Measurements from ENCODE around the gene ABCG5.

ABCG5 gene

DNA sequence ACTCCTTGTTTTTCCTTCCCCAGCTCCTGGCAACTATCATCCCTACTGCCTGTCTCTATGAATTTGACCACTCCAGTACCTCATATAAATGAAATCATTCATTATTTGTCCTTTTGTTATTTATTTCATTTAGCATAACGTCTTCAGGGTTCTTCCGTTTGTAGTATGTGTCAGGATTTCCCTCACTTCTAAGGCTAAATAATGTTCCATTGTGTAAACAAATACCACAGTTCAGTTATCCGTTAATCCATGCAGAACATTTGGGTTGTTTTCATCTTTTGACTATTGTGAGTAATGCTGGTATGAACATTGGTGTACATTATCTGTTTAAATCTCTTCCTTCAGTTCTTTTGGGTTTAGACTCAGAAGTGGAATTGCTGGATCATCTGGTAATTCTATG lies 46.0 kb downstream of the ABCG5 start:
- TF ChIP-seq YY1 (IDR thresholded peaks at IDR 0.05; ENCODE audit: insufficient read depth, insufficient read length) (no peak), SUZ12 (IDR thresholded peaks at IDR 0.05; ENCODE audit: extremely low read depth, insufficient read depth, insufficient read length) (no peak), ZNF274 (IDR thresholded peaks at IDR 0.05; ENCODE audit: low read depth, low read length) (no peak)
- H3K4me1 ChIP-seq (ENCODE audit: insufficient read depth, insufficient read length) = no peaks in the 10 kb centered on the region
- DNase-seq (ENCODE audit: low read depth, low spot score) = no peak
- H3K9me3 ChIP-seq (ENCODE audit: insufficient read depth, low read length) = no peaks in the 10 kb centered on the region
- peaks cover 5% of the 10 kb centered on the region for H3K36me3 ChIP-seq (ENCODE audit: insufficient read depth, insufficient read length, low read length)
- H3K9ac ChIP-seq (ENCODE audit: insufficient read length, low read depth) = no peak overlapping the region
- H3K4me3 ChIP-seq (ENCODE audit: insufficient read length, low read depth) = no peak overlapping the region
- no peaks in the 10 kb centered on the region for H3K27me3 ChIP-seq (ENCODE audit: insufficient read depth, insufficient read length)

DNA sequence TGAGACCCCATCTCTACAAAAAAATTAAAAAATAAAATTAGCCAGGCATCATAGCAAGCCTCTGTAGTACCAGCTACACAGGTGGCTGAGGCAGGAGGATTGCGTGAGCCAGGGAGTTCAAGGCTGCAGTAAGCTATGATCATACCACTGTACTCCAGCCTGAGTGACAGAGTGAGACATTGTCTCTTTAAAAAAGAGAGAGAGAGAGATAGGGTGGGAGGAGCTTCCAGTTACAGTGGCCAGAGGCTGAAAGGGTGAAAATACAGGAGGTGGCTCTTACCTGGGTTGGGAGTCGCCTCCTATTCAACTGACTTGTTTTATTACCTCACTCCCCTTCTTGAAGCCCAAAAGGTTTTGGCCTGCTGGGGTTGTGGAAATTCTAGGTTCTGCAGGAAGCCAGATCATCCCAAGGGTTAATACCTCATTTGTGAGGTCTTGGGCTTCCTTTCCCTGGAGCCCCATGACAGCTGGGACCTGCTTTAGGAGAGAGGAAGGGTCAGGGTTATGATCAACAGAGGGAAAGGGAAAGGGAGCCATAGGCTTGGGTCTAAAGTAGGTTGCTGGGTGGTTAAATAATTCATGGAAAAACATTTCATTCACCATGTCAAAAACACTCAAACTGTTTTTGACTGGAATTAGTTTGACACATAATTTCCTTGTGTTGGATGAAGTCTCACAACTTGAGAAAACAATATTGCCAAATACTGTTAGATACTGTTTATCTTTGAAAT lies 47.4 kb downstream of the ABCG5 start:
- DNase-seq (ENCODE audit: low read depth, low spot score) = no peak
- Histone ChIP-seq H3K4me1 (ENCODE audit: insufficient read depth, insufficient read length) (no peaks in the 10 kb centered on the region), H3K9ac (ENCODE audit: insufficient read length, low read depth) (no peak overlapping the region), H3K9me3 (ENCODE audit: insufficient read depth, low read length) (no peaks in the 10 kb centered on the region), H3K27me3 (ENCODE audit: insufficient read depth, insufficient read length) (no peaks in the 10 kb centered on the region), H3K36me3 (ENCODE audit: insufficient read depth, insufficient read length, low read length) (peaks cover 6% of the 10 kb centered on the region), H3K4me3 (ENCODE audit: insufficient read length, low read depth) (no peak overlapping the region)
- TF ChIP-seq YY1 (IDR thresholded peaks at IDR 0.05; ENCODE audit: insufficient read depth, insufficient read length) (no peak), SUZ12 (IDR thresholded peaks at IDR 0.05; ENCODE audit: extremely low read depth, insufficient read depth, insufficient read length) (no peak), ZNF274 (IDR thresholded peaks at IDR 0.05; ENCODE audit: low read depth, low read length) (no peak)

DNA sequence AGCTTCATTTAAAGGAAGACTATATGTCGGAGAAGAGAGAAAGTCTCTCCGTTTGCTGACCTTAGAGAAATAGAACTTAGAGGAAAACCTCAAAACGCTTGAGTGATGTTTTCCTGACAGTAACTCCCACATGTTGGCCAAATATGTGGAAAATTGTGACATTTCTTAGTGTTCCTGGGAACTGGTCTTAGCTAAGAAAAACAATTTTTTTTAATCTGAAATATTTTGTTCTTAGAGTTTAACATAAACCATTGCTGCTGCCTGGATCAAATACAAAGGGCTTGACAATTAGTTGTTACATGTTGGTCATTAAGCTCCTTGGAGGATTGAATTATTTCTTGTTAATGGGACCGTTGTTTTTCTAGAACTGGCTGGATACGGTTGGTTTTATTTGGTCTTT lies 48.5 kb downstream of the ABCG5 start:
- DNase-seq (ENCODE audit: low read depth, low spot score) = no peak
- no peak overlapping the region for H3K4me3 ChIP-seq (ENCODE audit: insufficient read length, low read depth)
- H3K9ac ChIP-seq (ENCODE audit: insufficient read length, low read depth) = no peak overlapping the region
- no peaks in the 10 kb centered on the region for H3K27me3 ChIP-seq (ENCODE audit: insufficient read depth, insufficient read length)
- no peaks in the 10 kb centered on the region for H3K9me3 ChIP-seq (ENCODE audit: insufficient read depth, low read length)
- peaks cover 8% of the 10 kb centered on the region for H3K36me3 ChIP-seq (ENCODE audit: insufficient read depth, insufficient read length, low read length)
- TF ChIP-seq YY1 (IDR thresholded peaks at IDR 0.05; ENCODE audit: insufficient read depth, insufficient read length) (no peak), SUZ12 (IDR thresholded peaks at IDR 0.05; ENCODE audit: extremely low read depth, insufficient read depth, insufficient read length) (no peak), ZNF274 (IDR thresholded peaks at IDR 0.05; ENCODE audit: low read depth, low read length) (no peak)
- no peaks in the 10 kb centered on the region for H3K4me1 ChIP-seq (ENCODE audit: insufficient read depth, insufficient read length)

DNA sequence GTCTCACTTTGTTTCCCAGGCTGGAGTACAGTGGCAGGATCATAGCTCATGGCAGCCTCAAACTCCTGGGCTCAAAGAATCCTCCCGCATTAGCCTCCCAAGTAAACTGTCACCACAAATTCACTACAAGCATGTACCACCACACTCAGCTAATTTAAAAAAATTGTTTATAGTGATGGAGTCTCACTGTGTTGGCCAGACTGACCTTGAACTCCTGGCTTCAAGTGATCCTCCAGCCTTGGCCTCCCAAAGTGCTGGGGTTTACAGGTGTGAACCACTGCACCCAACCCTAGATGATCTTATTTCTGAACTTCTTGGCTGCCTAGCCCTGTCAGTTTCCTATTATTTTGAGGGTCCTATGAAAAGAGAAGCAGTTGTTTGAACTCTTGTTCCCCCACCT lies 50.0 kb downstream of the ABCG5 start:
- peaks cover 8% of the 10 kb centered on the region for H3K36me3 ChIP-seq (ENCODE audit: insufficient read depth, insufficient read length, low read length)
- no peak overlapping the region for H3K9ac ChIP-seq (ENCODE audit: insufficient read length, low read depth)
- TF ChIP-seq YY1 (IDR thresholded peaks at IDR 0.05; ENCODE audit: insufficient read depth, insufficient read length) (no peak), SUZ12 (IDR thresholded peaks at IDR 0.05; ENCODE audit: extremely low read depth, insufficient read depth, insufficient read length) (no peak), ZNF274 (IDR thresholded peaks at IDR 0.05; ENCODE audit: low read depth, low read length) (no peak)
- H3K4me3 ChIP-seq (ENCODE audit: insufficient read length, low read depth) = no peak overlapping the region
- no peaks in the 10 kb centered on the region for H3K9me3 ChIP-seq (ENCODE audit: insufficient read depth, low read length)
- no peak for DNase-seq (ENCODE audit: low read depth, low spot score)
- H3K4me1 ChIP-seq (ENCODE audit: insufficient read depth, insufficient read length) = no peaks in the 10 kb centered on the region
- no peaks in the 10 kb centered on the region for H3K27me3 ChIP-seq (ENCODE audit: insufficient read depth, insufficient read length)

DNA sequence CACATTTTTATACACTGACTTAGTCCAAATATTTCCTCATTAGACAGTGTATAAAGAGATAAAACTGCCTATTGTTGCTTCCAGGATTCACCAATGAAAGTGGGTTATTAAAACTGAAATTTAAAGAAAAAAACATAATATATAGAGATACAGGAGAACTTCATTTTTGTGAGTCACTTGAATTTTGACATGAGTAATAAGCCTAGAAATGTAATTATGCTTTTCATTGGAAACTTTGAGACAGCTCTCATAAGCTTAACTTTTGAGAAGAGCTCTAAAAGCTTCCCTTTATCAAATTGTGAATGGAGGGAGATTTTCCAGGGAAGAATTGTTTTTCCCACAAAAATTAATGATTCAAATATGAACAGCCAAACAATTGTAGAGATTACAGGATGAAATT lies 50.7 kb downstream of the ABCG5 start:
- Histone ChIP-seq H3K4me1 (ENCODE audit: insufficient read depth, insufficient read length) (no peaks in the 10 kb centered on the region), H3K4me3 (ENCODE audit: insufficient read length, low read depth) (no peak overlapping the region), H3K9ac (ENCODE audit: insufficient read length, low read depth) (no peak overlapping the region), H3K27me3 (ENCODE audit: insufficient read depth, insufficient read length) (no peaks in the 10 kb centered on the region), H3K36me3 (ENCODE audit: insufficient read depth, insufficient read length, low read length) (peaks cover 8% of the 10 kb centered on the region), H3K9me3 (ENCODE audit: insufficient read depth, low read length) (no peaks in the 10 kb centered on the region)
- TF ChIP-seq SUZ12 (IDR thresholded peaks at IDR 0.05; ENCODE audit: extremely low read depth, insufficient read depth, insufficient read length) (no peak), ZNF274 (IDR thresholded peaks at IDR 0.05; ENCODE audit: low read depth, low read length) (no peak), YY1 (IDR thresholded peaks at IDR 0.05; ENCODE audit: insufficient read depth, insufficient read length) (no peak)
- no peak for DNase-seq (ENCODE audit: low read depth, low spot score)

DNA sequence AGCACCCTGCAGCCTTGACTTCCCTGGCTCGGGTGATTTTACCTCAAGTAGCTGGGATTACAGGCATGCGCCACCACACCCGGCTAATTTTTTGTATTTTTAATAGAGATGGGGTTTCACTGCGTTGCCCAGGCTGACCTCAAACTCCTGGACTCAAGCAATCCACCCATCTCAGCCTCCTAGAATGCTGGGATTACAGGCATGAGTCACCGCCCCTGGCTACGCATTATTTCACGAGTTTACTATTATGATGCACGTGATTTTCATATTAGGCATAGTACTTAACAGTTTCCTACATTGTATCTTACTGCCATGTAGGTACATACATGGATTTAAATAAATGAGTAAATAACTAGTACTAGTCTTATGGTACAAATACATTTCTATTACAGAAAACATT lies 60.4 kb downstream of the ABCG5 start:
- no peak for DNase-seq (ENCODE audit: low read depth, low spot score)
- Histone ChIP-seq H3K9ac (ENCODE audit: insufficient read length, low read depth) (no peak overlapping the region), H3K9me3 (ENCODE audit: insufficient read depth, low read length) (no peaks in the 10 kb centered on the region), H3K27me3 (ENCODE audit: insufficient read depth, insufficient read length) (no peaks in the 10 kb centered on the region), H3K4me1 (ENCODE audit: insufficient read depth, insufficient read length) (no peaks in the 10 kb centered on the region), H3K4me3 (ENCODE audit: insufficient read length, low read depth) (no peak overlapping the region), H3K36me3 (ENCODE audit: insufficient read depth, insufficient read length, low read length) (peaks cover 6% of the 10 kb centered on the region)
- TF ChIP-seq SUZ12 (IDR thresholded peaks at IDR 0.05; ENCODE audit: extremely low read depth, insufficient read depth, insufficient read length) (no peak), ZNF274 (IDR thresholded peaks at IDR 0.05; ENCODE audit: low read depth, low read length) (no peak)

DNA sequence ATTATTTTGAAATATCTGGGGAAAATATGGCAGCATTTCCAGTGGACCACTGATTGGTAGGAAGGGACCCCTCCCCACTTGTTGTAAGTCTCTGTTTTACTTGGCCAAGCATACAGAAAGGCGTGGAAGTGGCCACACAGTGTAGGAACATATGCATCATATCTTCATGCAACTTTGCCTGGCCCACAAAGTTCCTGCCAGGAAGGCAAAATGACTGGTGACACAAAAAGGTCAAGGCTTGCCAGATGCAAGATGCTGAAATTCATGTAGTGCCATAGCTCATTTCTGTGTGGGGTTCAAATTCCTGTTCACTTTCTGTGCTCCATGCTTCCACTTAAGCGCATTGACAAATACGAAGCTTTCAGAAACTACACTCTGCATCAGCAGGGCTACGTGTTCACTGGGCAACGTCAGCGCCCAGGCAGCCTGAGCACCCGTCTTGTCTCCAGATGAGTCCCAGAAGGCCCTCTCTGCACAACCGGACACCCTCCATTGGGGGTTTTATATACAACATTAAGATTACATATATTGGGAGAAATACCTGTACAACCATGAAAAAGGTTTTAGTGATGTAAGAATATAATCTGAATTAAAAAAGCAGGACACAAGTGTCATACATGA lies 61.2 kb downstream of the ABCG5 start:
- H3K9me3 ChIP-seq (ENCODE audit: insufficient read depth, low read length) = no peaks in the 10 kb centered on the region
- no peak for TF ChIP-seq ZNF274 (IDR thresholded peaks at IDR 0.05; ENCODE audit: low read depth, low read length)

More for the DNA sequence above, 61.2 kb downstream of the ABCG5 start:
- Histone ChIP-seq H3K4me3 (ENCODE audit: insufficient read length, low read depth) (no peak overlapping the region), H3K9ac (ENCODE audit: insufficient read length, low read depth) (no peak overlapping the region), H3K4me1 (ENCODE audit: insufficient read depth, insufficient read length) (no peaks in the 10 kb centered on the region), H3K36me3 (ENCODE audit: insufficient read depth, insufficient read length, low read length) (peaks cover 6% of the 10 kb centered on the region), H3K27me3 (ENCODE audit: insufficient read depth, insufficient read length) (no peaks in the 10 kb centered on the region)
- DNase-seq (ENCODE audit: low read depth, low spot score) = no peak

Data from NT2/D1 (cell line).